Left ventricle myocardium inferior (tissue), 1 donor: ENCODE results near the gene KCNK7. TPM values are rescaled to one million over a fixed set of nuclear protein-coding genes. Genes with fewer than 3 reads are reported as not detected.

Experiments used
- DNase-seq: peaks from one replicate; pipeline ENCODE4 v3.0.0-alpha.2; 2020
- H3K27ac ChIP-seq: fragments of 200-600 bp; replicated peaks from 2 replicates; pipeline ENCODE4 v1.8.0; 2021
- H3K27me3 ChIP-seq: fragments of 200-600 bp; 2 replicates; pipeline ENCODE4 v1.8.0; 2021; ENCODE audit warnings: low read depth
- H3K36me3 ChIP-seq: fragments of 200-600 bp; 2 replicates; pipeline ENCODE4 v1.8.0; 2021
- H3K4me1 ChIP-seq: fragments of 200-600 bp; 2 replicates; pipeline ENCODE4 v1.8.0; 2021
- H3K4me3 ChIP-seq: fragments of 200-600 bp; 2 replicates; pipeline ENCODE4 v1.8.0; 2021; ENCODE audit warnings: mild to moderate bottlenecking, moderate library complexity
- H3K9me3 ChIP-seq: fragments of 200-600 bp; replicated peaks from 2 replicates; pipeline ENCODE4 v1.8.0; 2021
- intact Hi-C: fragments of 100-400 bp; cut with micrococcal nuclease; formaldehyde crosslinking; loops from one replicate; pipeline ENCODE4 v1.11.0; 2022
- total RNA-seq: library from RNA; stranded (reverse); fragmentation: NEBNext Ultra II Directional; extraction: Animal tissue kit (Norgen Biotek cat#: 25700); gene quantifications from one replicate; pipeline ENCODE4 v1.2.1, GENCODE V29; 2021
- TF ChIP-seq, protein P1 (sequence below): fragments of 200-600 bp; IDR thresholded peaks from 2 replicates; pipeline ENCODE4 v1.8.0; 2021; ENCODE audit warnings: antibody characterized with exemption, mild to moderate bottlenecking, borderline replicate concordance
- donor health status: DM: no; HTN: yes; CAD: no; lungs with severe emphysema.

KCNK7 gene
- total RNA-seq, 1 donor from 2014 or later, result 0.85 TPM

DNA sequence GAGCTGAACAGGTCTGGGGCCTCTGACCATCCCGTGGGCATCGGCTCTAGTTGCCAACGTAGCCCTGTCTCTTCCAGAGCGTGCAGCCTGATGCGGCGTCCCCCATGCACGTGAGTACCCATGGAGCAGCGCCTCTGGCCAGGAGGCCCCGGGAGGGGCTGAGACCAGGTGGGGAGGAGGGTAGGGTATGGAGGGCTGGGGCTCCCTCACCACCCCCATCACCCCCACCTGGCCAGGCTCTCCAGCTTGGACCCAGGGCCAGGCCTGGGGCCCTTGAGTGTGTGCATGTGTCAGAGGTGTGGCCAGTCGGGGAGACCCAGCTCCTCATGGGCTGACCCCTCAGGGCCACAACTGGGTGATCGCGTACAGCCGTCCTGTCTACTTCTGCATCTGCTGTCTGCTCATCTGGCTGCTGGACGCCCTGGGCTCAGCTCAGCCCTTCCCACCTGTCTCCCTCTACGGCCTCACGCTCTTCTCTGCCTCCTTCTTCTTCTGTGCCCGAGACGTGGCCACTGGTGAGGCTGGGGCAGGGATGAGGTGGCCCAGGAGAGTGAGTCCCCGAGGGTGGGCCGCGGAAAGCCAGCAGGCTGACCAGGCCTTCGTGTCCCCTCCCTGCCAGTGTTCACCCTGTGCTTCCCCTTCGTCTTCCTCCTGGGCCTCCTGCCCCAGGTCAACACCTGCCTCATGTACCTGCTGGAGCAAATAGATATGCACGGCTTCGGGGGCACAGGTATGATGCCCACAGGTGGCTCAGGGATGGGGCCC, 28.4 kb upstream of the KCNK7 start:
- TF ChIP-seq, protein P1, sequence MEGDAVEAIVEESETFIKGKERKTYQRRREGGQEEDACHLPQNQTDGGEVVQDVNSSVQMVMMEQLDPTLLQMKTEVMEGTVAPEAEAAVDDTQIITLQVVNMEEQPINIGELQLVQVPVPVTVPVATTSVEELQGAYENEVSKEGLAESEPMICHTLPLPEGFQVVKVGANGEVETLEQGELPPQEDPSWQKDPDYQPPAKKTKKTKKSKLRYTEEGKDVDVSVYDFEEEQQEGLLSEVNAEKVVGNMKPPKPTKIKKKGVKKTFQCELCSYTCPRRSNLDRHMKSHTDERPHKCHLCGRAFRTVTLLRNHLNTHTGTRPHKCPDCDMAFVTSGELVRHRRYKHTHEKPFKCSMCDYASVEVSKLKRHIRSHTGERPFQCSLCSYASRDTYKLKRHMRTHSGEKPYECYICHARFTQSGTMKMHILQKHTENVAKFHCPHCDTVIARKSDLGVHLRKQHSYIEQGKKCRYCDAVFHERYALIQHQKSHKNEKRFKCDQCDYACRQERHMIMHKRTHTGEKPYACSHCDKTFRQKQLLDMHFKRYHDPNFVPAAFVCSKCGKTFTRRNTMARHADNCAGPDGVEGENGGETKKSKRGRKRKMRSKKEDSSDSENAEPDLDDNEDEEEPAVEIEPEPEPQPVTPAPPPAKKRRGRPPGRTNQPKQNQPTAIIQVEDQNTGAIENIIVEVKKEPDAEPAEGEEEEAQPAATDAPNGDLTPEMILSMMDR, result no peak
- intact Hi-C loops, result loop anchor here (5.0 kb wide), 1 partner anchor 353 kb away; no protein-coding TSS in a partner anchor
- Histone ChIP-seq H3K36me3 (peaks cover 94% of the 10 kb centered on the region), H3K4me1 (peaks cover 11% of the 10 kb centered on the region), H3K27ac (no peak overlapping the region), H3K9me3 (no peaks in the 10 kb centered on the region), H3K27me3 (no peaks in the 10 kb centered on the region), H3K4me3 (no peak overlapping the region)
- DNase-seq, result no peak

DNA sequence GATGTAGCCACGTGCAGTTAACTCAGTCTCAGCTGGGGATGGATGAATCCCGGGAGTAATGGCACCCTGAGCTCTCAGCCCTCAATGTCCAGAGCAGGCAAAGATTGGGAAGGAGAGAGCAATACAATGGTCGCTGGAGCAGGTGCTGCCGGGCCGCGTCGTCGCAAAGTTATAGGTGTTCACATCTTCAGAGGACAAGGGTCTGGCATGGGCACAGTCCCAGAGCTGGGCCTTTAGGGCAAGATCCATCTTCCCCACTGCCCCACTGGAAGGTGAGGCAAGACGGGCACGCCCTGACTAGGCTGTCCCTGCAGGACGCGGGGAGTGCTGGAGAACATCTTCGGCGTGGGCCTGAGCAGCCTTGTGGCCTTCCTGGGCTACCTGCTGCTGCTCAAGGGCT, 27.6 kb upstream of the KCNK7 start:
- Histone ChIP-seq H3K36me3 (peaks cover 96% of the 10 kb centered on the region), H3K4me3 (no peak overlapping the region), H3K4me1 (peaks cover 11% of the 10 kb centered on the region), H3K27ac (no peak overlapping the region), H3K27me3 (no peaks in the 10 kb centered on the region), H3K9me3 (no peaks in the 10 kb centered on the region)
- TF ChIP-seq, protein P1, result no peak
- intact Hi-C loops, result loop anchor here (5.0 kb wide), 1 partner anchor 354 kb away; no protein-coding TSS in a partner anchor
- no peak for DNase-seq

DNA sequence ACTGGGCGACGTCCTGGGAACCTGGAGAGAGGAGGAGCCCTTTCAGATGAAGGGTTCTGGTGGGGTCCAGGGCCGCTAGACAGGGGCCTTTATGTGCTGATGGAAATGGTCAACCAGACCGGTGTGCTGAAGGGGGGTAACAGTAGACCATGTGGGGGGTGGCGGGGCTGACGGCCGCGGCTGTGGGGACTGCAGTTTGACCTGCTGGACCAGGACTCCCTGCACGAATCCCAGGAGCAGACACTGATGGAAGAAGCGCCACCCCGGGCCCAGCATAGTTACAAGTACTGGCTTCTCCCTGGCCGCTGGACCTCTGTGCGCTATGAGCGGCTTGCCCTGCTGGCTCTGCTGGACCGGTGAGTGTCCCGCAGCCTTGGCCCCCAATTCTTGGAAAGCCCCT, 26.4 kb upstream of the KCNK7 start:
- TF ChIP-seq, protein P1, result no peak
- Histone ChIP-seq H3K27me3 (no peaks in the 10 kb centered on the region), H3K27ac (no peak overlapping the region), H3K4me3 (no peak overlapping the region), H3K9me3 (no peaks in the 10 kb centered on the region), H3K4me1 (peaks cover 20% of the 10 kb centered on the region), H3K36me3 (peaks cover 96% of the 10 kb centered on the region)
- intact Hi-C loops, result loop anchor here (5.0 kb wide), 1 partner anchor 355 kb away; no protein-coding TSS in a partner anchor
- DNase-seq, result no peak

DNA sequence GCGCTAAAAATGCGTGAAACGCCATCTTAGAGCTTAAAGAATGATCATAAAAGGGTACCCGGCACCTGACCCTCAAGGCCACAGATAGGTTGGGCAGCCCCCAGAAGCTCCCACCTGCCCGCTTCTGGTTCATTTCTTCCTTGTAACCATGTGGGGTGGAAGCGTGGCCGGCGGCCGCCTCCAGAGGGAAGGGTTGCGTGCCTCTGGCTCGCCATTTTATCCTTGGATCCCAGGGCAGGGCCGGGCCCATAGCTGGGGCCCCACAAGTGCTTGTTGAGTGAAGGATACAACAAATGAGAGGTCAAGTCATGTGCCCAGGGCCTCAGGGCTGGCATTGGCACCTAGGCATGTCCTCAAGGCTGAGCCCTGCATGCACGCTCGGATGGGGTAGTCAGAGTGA, 25.9 kb upstream of the KCNK7 start:
- Histone ChIP-seq H3K4me1 (peaks cover 23% of the 10 kb centered on the region), H3K9me3 (no peaks in the 10 kb centered on the region), H3K27ac (no peak overlapping the region), H3K27me3 (no peaks in the 10 kb centered on the region), H3K36me3 (peaks cover 90% of the 10 kb centered on the region), H3K4me3 (no peak overlapping the region)
- DNase-seq, result no peak
- intact Hi-C loops, result loop anchor here (5.0 kb wide), 1 partner anchor 356 kb away; no protein-coding TSS in a partner anchor
- TF ChIP-seq, protein P1, result no peak

DNA sequence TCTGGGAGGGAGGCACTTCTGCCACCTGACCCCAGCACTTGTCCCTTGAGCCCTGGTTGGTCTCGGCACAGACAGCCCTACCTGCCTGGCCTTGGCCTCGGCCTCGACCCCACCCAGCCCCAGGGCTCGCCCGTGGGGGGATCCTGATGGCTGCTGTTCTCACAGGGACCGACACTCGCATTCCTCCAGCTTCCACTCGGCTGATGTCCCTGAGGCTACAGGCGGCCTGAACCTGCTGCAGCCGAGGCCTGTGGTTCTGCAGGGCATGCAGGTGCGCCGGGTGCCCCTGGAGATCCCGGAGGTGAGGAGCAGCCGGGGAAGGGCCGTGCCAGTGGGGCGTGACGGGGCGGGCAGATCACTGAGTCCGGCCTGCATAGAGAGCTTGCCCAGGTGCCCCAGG, 25.1 kb upstream of the KCNK7 start:
- no peak overlapping the region for H3K4me3 ChIP-seq
- TF ChIP-seq, protein P1, result no peak
- no peaks in the 10 kb centered on the region for H3K9me3 ChIP-seq
- DNase-seq, result no peak
- H3K27ac ChIP-seq, result no peak overlapping the region
- peaks cover 23% of the 10 kb centered on the region for H3K4me1 ChIP-seq
- intact Hi-C loops, result loop anchor here (5.0 kb wide), 1 partner anchor 357 kb away; no protein-coding TSS in a partner anchor
- H3K27me3 ChIP-seq, result no peaks in the 10 kb centered on the region
- H3K36me3 ChIP-seq, result peaks cover 84% of the 10 kb centered on the region
